CD4-positive, alpha-beta T cell treated with Interleukin-21 for 1 hour (primary cell): ENCODE data around the gene C14orf132.
"Not testable (repeated sequence)": the region's sequence is repeated elsewhere in the genome, so short reads cannot be mapped to it uniquely, and the experiment has no call there.

ENCODE experiments used
- DNase-seq: peaks from one replicate; pipeline ENCODE4 v3.0.0-alpha.2; 2020

Gene C14orf132

DNA sequence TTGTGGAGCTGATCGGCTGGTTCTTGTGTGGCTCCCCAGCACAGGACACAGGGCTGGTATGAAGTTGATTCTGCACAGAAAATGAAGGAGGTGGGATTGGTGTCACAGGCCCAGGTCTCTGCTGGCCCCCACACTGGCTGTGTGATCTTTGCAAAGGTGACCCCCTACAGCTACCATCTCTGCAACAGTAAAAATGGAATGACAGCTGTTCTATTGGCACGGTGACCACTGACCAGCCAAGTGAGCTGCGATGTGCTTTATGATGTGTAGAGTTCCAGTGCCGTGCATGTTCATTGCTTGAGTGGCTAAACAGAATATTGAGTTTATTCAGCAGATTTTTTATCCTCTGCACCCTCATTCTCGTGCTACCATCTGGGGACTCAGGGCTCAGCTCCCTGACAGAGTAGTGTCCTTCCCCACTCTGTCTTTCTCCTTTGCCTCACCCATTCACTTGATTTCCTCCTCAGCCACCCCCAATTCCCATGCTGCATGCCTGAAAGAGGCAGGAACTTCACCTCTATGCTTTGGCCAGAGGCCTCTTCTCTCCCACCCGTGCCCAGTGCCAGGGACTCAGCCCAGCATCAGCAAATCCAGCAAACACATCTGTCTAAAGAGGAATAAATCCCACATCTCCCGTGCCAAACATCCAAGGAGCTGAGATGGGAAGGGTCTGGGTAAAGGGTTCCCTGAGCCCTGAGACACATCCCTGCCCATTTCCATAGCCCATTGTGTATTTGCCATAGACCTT lies 21.2 kb downstream of the C14orf132 start:
- no peak for DNase-seq

DNA sequence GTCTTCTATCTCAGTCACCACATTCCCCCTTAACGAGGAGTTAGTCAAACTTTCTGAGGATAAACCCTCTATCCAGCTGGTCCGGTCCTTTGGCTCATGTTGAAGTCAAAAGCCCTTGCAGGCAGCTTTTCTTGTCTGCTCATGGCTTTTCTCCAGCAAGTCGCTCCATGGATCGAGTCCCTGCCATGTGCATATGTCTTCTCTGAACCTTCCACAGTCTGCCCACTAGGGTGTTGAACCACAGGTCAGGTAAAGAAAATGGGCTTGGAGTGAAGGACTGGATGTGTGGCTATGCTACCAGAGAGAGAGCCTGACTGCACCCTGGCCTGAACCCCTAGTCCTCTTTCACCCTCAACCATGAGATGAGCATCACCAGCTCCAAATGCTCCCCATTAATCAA lies 22.8 kb downstream of the C14orf132 start:
- DNase-seq = no peak

DNA sequence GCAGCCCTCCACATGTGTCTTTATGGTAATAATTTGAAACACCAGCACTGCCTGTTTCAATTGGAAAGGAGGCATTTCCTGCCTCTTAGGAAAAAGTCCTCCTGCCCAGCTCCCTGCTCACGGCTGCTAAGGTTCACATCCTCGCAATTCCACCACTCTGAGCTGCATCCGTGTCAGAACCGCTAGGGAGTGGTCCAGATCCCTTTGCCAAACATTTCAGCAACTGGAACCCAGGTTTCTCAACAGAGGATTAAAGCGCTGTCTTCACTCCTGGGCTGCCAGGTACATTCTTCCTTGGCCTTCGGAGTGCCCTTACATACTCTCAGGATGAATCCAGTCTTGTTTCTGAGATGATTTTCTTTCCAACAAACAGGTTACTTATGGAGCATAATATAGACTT lies 23.3 kb downstream of the C14orf132 start:
- no peak for DNase-seq

DNA sequence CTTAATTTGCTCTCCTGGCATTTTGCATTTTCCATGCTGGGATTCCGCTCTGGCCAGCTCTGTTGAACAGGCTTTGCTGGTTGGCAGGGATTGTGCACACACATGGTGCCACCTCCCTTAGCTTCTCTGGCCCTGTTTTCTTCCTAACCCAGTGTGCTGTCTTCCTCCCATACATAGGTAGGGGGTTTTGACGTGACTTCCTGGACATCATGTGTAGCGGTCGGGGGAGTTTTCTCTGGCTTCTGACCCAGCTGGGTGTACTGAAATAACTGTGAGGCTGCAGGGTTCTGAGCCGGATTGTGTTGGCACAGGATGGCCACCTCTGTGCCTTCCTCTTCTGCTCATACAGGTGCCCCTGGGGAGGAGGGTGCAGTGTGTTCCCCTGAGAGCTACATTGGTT lies 25.7 kb downstream of the C14orf132 start:
- DNase-seq = no peak

DNA sequence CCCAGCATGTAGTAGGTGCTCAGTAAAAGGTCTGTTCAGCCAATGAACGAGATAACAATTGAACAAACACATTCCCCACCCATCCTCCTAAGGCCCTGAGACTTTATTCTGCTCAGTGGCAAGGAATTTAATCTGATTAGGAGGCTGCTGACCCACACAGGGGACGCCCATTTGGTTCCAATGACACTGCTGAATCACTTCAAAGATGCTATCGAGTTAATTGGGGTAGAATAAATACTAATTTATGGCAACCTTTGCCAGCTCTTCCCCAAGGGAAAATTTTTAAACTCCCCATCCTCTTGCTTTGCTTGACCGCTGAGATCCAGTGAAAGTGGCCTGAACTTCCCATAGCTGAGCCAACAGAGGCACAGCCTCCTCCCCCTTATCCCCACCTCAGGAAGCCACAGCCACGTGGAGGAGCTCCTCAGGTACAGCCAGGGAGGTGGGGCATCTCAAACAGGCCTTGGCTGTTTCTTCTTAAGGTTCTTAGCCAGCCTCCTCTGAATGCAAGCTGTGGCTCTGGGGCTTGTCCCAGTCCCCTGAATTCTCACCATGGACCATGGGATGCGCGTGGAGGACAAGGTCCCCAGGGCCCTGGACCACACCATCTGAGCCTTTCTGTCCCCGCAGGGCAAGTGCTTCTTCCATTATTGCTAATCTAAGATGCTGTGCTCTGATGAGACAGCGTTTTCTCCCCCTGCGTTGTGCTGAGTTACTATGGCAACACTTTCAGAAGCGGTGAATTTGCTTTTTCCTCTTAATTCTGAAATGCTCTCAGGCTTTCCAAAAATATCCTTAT lies 26.7 kb downstream of the C14orf132 start:
- DNase-seq = no peak

DNA sequence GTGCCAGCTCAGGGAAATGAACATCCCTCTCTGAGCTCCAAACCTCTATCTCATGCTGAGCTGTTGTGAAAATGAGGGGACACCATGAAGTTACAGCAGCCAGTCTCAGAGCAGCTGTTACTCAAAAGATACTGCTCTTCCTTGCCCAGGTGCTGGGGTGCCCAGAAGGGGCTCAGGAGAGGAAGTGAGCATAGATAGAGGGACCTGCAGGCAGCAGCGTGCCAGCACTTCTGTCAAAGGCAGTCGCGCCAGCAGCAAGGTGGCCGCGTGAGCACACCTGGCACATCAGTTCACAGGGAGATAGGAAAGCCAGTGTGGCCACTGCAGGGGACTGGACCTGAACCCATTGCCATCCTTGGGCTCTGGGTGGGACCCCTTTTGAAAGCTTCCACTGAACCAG lies 27.8 kb downstream of the C14orf132 start:
- DNase-seq = no peak

DNA sequence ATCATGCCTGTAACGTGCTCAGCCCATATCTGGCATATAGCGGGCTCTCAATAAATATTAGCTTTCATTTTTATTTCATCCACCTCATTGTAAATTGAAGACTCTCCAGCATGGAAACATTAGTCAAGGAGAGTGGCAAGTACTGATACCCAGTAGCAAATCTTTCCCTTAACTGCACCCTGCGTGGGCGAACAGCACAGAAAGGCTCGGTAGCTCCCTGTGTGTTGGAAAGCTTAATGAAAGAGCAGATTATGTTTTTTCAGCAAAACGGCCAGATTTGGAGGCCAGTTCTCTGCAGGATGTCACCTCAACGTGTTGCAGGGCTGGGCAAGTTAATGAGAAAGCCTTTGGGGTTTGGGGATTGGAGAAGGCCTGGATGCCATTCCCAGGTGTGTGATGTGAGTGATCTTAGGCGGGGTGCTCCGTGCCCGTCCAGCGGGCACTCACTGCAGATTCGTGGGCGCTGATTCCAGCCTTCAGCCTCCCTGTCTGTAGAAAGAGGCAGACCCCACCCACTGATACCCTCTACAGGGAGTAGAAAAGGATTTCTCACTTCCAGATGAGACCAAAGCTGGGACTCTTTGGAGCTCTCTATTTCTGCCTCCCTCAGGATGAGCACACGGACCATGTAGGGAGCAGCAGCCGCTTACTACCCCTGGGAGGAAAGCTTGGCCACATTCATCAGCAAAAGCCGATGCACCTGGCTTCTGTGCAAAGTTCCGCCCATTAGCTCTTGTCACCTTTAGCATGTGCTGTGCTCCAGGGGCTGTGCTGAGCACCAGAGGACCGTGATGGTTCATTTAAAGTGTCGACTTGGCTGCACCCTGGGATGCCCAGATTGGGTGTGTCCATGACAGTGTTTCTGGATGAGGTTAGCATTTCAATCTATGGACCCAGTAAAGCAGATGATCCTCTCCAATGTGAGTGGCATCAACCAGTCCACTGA lies 29.1 kb downstream of the C14orf132 start:
- DNase-seq = no peak

DNA sequence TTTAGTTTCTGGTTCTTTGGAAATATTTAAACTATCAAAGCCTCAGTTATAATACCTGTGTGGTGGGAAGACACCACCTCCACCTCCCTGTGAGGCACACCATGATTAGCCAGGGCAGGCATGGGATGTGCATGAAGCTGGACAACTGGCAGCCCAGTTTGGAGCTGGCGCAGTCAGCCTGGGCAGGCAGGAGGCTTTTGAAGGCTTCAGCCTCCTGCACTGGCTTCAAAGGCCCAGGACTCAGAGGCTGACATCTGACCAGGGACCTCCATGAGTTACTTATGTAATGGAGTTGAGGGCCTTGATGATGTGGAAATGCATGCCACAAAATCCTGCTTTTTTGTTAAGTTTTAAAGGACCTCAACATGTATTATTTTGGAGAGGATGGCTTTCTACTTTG lies 30.3 kb downstream of the C14orf132 start:
- no peak for DNase-seq

DNA sequence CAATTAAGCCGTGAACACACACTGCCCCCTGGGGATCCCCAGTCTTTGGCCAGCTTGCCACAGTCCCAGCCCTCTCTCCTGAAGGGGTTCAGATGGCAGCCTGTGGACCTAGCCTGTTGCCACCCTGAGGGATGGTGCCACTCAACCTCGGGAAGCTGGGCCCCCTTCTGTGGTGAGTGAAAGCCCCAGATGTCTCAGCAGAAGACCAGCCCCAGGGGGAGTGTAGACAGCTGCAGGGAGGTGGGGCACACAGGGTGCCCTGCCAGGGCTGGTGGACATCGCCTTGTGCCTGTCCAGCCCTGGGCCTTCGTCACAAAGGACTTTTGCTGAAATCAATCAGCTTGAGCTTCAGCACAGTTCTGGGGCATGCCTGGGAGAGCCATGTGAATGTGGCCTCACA lies 32.4 kb downstream of the C14orf132 start:
- no peak for DNase-seq

DNA sequence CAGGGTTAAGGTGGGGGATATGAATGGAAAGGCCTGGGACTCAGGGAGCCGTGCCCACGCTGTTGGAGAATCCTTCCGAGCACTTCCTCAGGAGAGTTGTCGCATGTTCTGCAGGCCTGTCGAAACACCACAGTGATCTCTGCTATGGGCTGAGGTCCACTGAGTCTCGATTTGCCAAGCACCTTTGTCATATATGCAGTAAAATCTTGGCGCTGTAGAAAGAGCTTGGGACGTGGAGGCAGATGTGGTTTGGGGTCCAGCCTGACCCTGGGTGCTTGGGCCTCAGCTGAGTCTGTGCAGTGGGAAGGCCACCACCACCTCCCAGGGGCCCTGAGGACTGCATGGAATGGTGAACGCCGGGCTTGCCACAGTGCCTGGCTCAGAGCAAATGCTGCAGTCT lies 32.9 kb downstream of the C14orf132 start:
- no peak for DNase-seq

DNA sequence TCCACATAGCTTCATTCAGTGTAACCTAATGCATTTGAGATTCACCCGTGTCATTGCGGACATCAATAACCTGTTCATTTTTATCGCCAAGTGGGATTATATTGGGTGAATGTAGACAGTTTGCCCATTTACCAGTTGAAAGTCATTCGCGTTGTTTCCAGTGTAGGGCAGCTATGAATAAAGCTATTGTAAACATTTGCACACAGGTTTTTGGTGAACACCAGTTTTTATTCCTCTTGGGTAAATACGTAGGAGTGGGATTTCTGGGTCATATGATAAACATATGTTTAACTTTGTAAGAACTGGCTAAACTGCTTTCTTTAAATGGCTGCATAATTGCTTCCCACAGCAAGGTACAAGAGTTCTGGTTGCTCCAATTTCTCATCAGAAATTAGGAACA lies 33.6 kb downstream of the C14orf132 start:
- no peak for DNase-seq

DNA sequence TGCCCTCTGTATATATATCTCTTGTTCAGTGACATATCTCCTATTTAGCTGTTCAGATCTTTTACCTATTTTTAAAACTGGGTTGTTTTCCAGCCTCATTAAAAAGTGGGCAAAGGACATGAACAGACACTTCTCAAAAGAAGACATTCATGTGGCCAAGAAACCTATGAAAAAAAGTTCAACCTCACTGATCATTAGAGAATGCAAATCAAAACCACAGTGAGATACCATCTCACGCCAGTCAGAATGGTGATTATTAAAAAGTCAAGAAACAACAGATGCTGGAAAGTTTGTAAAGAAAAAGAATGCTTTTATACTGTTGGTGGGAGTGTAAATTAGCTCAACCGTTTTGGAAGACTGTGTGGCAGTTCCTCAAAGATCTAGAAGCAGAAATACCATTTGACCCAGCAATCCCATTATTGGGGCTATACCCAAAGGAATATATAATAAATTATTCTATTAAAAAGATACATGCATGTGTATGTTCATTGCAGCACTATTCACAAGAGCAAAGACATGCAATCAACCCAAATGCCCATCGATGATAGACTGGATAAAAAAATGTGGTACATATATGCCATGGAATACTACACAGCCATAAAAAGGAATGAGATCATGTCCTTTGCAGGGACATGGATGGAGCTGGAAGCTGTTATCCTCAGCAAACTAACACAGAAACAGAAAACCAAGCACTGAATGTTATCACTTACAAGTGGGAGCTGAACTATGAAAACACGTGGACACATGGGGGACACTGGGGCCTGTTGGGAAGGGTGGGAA lies 34.3 kb downstream of the C14orf132 start:
- not testable (repeated sequence) for DNase-seq

DNA sequence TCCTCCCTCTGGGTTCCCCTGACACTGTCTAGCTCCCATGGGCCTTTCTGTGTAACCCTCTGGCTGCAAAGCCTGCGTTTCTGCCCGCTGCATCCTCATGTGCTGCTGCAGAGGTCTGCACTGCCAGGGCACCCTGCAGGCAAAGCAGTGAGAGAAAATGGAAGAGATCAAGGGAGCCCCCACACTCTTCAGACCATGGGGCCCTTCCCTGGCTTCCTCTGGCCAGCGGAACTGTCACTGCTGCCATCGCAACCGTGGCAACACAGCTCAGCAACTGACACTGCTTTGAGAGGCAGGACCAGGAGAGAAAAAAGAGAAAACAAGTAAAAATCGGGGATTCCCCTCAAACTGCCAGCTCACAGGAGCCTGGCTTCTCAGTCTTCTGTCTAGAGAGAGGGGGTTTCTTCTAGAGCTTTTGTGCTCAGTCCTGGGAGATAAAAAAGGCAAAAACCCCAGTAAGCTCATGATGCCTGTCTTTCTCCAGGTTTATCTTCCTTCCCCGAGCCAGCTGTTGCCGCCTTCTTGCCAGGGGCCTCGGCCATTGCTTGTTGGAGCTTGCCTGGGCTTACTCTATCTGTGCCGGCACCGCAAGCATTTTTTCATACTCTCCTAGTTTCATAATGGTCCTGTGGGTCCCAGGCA lies 38.9 kb downstream of the C14orf132 start:
- DNase-seq = no peak

DNA sequence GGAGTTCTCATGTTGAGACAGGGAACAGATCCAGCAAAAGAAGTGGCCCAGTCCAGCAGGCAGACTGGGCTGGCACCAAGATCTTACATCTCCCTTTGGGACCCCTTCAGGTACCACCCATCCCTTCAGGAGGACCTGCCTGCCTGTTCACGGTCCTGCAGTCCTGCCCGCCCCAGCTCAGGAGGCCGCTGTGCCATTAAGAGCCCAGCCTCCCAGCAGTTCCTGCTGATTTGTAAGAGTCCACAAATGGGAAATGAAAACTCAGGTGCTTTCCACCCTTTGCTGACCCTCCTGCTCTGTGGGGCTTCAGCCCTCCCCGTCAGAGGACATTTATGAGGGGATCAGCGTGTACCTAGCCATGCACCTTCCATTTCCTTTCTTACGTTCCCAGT lies 39.5 kb downstream of the C14orf132 start:
- no peak for DNase-seq

DNA sequence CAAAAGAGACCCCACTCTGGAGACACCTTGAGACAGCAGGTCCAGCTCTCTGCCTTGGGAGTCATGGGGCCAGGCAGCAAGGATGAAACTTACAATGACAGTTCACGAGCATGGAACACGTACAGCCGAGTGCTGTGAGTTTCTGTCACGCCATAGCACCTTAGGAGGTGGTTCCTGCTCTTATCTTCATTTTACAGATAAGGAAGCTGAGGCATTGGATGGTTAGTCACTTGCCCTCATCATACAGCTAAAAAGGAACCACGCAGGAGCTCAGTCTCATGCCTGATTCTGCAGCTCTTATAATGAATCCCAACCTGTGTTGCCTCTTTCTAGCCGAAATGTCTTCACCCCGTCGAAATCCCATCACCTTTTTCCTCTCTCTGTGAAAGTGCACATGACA lies 39.9 kb downstream of the C14orf132 start:
- DNase-seq = no peak

DNA sequence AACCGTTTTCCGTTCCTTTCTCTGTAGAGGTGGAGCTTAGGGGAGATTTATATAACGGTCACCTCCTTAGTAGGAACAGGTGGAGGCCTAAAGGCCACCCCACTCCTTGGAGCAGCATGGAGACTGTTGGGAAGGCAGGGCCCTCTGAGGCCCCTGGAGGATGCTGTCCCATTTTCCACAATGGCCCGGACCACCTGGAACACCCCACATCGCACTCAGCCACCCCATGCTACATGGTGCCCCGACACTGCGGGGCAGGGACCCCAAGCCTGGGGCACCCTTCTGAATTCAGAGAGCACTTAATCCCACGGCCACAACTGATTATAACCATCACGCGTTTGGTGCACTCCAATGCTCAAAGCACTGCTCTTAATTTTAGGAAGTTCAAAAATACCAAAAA lies 41.4 kb downstream of the C14orf132 start:
- no peak for DNase-seq

DNA sequence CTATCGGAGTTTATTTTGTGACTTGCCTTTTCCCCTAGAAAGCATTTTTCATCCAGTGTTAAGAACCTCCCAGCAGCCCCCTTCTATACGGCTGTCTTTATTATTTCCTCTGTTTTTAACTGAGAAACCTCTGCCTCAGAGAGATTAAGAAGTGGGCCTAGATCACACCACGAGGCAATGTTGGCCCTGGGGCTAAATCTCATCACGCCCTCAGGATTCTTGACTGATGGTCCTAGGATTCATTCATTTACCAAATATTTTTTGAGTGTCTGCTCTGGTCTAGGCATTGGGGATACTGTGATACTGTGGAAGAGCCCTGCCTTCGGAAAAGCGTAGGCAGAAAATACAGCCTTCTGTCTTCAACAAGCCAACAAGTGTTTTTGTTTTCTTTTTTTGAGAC lies 42.1 kb downstream of the C14orf132 start:
- no peak for DNase-seq

DNA sequence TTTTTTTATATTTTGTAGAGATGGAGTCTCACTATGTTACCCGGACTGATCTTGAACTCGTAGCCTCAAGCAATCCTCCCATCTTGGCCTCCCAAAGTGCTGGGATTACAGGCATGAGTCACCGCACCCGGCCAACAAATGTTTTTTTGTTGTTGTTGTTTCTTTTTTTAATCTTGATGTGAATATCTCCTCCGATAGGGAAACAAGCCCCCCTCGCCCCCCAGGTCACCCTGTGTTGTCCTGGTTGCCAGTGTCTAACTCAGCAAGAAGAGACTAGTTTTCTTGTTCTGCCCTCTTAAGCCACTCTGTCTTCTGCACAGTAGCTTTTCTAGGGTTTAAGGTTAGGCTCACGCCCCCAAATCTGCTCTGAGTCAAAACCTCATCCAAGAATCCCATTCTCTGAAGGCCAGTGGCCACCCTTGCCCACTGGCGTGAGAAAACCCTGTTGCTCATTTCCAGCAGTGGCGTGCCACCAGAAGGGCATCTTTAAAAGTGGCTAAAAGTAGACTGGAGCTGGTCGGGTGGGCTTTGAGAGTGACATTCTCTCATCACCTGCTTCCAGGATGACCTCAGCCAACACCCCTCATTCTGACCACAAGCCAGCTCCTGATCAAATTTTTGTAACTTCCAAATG lies 42.7 kb downstream of the C14orf132 start:
- no peak for DNase-seq

DNA sequence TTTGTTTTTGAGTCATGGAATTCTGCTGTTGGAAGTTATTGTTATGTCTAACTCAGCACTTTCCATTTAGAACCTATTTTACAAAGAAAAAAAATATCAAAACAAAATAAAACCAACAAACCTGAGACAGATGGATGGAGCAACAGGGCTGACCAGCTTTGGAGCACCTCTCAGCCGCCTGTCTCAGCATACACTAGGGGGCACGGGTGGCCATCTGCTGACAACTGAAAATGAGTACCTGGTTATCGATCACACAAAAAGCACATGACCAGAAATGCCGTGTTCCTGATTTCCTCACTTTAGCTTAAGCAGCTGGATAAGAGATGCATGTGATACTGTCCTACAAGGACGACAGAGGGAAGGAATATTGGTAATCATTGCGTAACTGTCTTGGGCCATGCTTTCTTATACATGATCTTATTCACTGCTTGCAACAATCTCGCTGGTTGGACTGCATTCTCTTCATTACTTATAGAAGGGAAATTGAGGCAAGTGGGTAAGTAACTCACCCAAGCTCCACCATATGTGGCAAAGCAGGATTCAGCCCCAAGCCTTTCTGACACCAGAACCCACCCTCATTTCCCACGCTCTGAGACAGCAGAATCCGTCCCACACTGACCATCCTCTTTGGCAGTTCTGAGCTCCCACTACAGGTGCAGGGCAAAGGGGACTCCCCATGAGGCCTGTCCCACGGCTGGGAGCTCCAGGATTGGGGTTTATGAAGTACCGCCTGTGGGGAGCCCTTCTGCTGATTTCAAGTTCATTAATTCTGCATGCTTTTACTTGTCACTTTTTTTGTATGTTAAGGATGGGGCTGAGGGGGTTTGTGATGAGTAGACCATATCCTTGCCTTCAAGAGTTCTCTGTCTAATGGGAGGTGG lies 43.5 kb downstream of the C14orf132 start:
- no peak for DNase-seq

DNA sequence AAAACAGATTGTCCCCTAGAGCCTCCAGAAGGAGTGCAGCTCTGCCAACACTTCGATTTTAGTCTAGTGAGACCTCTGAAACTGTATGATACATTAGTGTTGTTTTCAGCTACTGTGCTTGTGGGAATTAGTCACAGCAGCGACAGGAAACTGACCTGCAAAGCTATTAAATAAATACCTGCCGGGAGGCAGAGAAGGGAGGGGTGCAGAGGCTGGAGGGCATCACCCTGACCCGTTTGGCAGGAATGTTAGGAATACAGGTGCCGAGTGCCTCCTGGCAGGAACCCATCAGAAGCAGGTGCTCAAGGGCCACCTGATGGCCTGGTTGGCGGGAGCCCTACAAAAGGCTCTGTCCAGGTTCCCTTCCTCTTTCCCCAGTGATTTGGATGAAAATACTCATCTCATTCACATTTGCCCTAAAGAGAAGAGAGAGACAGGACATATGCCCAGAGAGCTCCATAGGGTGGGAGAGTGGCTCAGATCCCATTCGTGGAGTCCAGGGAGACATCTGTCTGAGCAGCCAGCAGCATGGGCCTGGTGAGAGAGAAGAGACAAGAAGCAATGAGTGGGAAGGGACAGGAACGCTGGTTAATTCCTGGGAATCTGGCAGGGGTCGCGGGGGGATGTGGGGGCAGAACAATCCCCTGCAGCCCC lies 44.6 kb downstream of the C14orf132 start:
- no peak for DNase-seq
